HK-2 (cell line): ENCODE data around the gene SWT1.
"Not testable (repeated sequence)": the region's sequence is repeated elsewhere in the genome, so short reads cannot be mapped to it uniquely, and the experiment has no call there.

Experiments used
- DNase-seq: peaks from one replicate; pipeline ENCODE4 v3.0.0-alpha.2; 2018; ENCODE audit not compliant: unreplicated experiment

The SWT1 gene

DNA sequence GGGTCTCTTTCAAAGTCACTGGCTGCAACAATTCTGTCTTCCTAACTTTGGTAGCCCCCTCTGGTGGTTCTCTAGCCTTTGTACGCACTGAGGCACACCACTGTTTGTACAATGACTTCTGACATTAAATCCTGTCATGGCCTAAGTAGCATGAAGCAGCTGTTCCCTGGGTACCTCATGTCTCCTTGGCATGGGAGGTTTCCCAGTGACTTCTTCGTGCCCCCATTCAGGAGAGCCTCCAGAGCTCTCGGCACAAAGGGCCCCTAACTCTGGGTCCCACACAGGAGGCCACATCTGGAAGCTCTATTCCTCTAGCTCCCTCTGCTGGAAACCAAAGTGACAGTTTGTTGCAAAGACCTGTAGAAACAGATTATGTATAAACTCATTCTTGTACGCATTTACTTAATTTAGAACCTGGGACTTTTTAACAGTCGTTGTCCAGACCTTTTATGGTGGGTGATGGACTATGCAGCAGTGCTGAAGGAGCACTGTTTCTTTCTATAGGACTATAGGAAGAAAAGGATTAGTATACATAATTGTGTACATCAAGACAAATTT lies 13.4 kb downstream of the SWT1 start:
- DNase-seq: peak; percentile 54

DNA sequence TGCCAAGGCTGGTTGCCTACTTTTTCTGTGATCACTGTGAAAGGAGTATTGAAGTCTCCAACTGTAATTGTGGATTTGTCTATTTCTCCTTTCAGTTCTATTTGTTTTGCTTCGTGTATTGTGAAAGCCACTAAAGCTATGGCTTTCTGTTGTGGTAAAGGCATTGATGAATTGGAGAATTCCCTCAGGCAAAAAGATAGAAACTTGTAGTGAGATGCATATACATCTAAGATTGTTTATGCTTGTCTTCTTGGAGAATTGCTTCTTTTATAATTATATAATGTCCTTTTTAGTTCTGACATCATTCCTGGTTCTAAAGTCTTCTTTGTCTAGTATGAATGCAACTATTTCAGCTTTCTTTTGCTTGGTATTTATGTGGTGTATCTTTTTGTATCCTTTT lies 36.8 kb downstream of the SWT1 start:
- DNase-seq: no peak

DNA sequence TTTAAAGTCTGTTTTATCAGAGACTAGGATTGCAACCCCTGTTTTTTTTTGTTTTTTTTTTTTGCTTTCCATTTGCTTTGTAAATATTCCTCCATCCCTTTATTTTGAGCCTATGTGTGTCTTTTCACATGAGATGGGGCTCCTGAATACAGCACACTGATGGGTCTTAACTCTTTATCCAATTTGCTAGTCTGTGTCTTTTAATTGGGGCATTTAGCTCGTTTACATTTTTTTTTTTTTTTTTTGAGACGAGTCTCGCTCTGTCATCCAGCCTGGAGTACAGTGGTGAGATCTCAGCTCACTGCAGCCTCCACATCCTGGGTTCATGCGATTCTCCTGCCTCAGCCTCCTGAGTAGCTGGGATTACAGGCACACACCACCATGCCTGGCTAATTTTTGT lies 41.7 kb downstream of the SWT1 start:
- not testable (repeated sequence) for DNase-seq

DNA sequence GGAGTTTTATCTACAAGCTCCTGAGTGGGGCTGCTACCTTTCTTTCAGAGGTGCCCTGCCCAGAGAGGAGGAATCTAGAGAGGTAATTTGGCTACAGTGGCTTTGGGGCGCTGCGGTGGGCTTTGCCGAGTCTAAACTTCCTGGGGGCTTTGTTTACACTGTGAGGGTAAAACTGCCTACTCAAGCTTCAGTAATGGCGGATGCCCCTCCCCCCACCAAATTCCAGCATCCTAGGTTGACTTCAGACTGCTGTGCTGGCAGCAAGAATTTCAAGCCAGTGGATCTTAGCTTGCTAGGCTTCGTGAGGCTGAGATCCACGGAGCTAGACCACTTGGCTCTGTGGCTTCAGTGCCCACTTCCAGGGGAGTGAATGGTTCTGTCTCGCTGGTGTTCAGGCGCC lies 43.9 kb downstream of the SWT1 start:
- DNase-seq: no peak

DNA sequence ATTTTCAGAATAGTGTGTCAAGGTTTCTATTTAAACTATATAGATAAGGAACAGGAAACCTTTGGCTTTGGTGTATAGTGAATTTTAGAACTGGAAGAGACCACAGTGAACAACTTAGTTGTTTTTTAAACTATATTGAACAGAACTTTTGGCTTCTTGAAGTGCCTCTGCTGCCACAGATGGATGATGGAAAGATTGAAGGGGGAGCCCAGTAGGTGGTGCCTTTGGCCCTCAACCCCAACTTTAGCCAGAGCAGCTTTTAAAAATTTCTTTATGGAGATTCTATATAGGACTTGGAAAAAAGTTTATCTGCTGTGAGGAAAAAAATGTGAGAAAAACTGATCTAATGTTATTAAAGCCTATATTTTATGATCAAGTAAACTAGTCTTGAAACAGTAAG lies 50.2 kb downstream of the SWT1 start:
- no peak for DNase-seq

DNA sequence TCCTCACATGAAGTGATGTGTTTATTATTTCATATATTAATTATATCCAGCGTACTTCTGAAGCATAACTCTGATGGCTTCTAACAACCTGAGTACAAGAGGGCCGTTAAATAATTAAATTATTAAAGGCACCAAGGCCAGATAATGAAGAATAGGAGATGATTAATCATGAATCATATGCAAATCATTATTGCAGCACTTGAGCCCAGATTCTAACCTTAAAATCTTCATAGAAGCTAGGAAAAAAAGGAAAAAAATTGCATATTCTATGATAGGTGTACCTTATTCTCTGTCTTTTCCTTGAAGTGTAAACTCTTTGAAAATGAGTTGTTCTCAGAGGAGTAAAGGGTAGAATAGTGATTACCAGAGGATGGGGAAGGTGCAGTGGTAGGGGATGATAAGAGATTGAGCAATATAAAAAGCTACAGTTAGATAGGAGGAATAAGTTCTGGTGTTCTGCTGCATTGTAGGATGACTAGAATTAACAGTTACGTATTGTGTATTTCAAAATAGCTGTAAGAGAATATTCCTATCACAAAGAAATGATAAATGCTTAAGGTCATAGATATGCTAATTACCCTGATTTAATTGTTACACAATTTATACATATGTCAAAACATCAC lies 51.1 kb downstream of the SWT1 start:
- DNase-seq: no peak

DNA sequence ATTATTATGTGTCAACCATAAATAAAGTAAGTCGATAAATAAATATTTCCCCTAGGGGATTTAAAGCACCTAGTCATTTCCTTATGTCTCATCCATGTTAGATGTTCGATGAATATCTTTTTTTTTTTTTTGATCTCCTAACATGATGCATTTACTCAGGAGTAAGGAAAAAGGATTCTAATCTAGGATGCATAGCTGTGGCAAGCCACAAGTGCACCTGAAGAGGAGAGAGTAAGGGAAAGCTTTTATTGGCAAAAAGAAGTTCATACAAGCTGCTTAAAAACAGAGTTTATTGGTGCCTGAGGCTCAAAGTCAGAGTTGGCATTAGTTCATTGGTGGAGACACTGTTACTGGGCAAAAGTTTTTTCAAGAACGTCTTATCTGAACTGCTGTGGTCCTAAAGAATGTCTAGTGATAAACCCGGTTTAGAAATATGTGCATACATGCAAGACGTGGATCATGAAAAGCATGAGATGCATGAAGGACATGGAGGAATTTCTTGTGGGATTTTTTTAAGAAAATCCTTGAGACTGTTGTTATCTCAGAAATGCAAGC lies 51.7 kb downstream of the SWT1 start:
- no peak for DNase-seq

DNA sequence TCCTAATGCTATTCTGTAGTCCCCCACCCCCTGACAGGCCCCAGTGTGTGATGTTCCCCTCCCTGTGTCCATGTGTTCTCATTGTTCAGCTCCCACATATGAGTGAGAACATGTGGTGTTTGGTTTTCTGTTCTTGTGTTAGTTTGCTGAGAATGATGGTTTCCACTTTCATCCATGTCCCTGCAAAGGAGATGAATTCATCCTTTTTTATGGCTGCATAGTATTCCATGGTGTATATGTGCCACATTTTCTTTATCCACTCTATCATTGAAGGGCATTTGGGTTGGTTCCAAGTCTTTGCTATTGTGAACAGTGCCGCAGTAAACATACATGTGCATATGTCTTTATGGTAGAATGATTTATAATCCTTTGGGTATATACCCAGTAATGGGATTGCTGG lies 52.4 kb downstream of the SWT1 start:
- not testable (repeated sequence) for DNase-seq

DNA sequence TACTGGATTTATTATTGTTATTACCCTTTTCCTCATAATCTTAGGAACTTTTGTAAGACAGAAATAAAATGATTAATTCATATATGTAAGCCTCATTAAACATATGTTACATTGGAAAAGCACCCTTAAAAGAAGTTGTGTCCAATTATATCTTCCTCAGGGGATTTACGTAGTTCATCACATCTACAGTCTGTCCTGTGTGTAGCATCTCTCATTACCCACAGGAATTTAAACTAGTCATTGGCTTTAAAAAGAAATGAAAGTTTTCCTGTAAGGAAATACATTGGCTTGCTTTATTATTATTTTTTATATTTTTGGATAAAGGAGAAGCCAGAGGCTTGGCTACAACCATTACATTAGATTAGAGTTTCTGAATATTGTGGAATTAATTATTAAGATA lies 56.1 kb downstream of the SWT1 start:
- no peak for DNase-seq

DNA sequence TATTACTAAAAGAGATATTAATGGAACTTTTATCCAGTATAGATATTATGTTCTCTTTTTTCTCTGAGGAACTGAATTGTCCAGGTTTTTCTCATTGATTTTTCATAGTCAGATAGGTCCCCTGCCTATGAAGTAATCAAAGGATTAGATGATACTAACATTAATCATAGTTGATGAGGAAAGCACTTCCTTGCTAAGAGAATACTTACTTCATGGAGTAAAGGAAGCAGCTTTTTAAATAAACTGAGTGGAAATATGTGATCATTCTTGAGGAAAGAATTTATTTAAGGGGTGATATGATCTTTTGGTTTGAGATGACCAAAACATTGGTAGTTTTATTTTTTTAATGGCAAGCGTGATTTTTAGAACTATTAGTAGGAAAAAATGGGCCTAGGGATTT lies 58.9 kb downstream of the SWT1 start:
- no peak for DNase-seq

DNA sequence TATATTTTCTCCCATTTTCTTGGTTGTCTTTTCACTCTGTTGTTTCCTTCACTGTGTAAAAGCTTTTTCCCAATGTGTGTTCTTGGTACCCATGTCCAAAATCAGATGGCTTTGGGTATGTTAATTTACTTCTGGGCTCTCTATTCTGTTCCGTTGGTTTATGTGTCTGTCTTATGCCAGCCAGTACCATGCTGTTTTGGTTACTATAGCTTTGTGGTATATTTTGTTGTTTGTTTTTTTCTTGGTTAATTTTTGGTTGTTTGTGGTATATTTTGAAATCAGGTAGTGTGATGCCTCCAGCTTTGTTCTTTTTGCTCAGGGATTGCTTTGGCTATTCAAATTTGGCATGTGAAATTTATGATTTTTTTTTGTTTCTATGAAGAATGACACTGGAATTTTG lies 67.2 kb downstream of the SWT1 start:
- DNase-seq: no peak

DNA sequence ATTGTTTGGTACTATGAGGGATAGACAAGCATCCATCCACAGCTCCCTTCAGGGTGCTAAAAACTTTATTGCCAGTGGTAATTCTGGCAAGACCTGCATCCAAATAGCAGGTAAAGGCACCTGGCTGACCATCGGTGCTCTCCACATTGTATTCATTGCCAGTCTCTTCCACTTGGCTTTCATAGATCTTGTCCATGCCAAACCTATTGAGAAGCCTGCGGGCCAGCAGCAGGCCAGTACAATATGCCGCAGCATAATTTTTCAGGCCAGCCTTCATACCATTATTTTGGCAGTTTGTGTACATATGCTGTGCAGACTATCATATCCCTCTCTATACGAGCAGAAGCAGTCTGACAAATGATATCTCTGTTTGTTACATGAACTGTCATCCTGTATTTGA lies 70.2 kb downstream of the SWT1 start:
- DNase-seq: no peak

DNA sequence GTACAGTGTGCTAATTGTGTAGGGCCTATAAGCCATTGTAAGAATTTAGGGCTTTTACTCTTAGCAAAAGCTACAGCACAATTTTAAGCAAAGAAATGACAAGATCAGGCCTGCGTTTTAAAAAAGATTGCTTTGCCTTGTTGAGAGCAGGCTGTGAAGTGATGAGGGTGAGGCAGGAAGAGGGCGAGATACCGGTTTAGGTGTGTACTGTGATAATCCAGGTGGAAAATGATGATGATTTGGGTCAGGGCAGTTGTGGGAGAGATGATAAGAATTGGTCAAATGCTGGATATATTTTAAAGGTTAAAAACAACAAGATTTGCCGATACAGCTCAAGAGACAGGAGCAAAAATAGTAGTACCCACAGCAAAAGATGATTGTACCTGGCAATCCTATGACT lies 72.0 kb downstream of the SWT1 start:
- DNase-seq: no peak

DNA sequence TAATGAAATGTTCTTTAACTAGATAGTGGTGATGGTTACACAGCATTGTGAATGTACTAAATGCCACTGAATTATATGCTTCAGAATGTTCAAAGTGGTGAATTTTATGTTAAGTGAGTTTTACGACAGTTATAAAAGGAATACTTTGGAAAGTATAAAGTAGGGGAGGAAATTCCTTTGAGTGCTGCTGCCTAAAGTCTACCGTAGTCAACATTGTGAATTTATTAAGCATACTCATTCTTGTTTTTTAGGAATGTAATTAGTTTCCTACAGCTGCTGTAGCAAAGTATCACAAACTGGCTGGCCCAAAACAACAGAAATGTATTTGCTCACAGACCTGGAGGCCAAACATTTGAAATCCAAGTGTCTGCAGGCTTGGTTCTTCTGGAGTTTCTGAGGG lies 73.0 kb downstream of the SWT1 start:
- no peak for DNase-seq

DNA sequence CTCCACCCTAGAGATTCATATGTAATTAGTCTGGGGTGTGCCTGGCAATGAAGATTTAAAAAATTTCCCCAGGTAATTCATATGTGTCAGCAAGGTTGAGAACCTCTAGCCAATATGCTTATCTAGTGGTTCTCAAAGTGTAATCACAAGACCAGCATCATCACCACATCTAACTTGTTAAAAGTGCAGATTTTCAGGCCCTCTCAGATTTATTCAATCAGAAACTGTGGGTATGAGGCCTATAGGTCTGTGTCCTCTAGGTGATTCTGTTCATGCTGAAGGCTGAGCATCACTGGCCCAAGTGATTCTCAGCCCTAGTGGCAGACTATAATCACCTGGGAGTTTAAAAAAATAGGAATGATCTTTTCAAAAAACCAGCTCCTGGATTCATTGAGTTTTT lies 75.9 kb downstream of the SWT1 start:
- DNase-seq: no peak

DNA sequence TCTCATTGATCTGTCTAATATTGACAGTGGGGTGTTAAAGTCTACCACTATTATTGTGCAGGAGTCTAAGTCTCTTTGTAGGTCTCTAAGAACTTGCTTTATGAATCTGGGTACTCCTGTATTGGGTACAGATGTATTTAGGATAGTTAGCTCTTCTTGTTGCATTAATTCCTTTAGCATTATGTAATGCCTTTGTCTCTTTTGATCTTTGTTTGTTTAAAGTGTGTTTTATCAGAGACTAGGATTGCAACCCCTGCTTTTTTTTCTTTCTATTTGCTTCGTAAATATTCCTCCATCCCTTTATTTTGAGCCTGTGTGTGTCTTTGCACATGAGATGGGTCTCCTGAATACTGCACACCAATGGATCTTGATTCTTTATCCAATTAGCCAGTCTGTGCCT lies 77.2 kb downstream of the SWT1 start:
- not testable (repeated sequence) for DNase-seq

DNA sequence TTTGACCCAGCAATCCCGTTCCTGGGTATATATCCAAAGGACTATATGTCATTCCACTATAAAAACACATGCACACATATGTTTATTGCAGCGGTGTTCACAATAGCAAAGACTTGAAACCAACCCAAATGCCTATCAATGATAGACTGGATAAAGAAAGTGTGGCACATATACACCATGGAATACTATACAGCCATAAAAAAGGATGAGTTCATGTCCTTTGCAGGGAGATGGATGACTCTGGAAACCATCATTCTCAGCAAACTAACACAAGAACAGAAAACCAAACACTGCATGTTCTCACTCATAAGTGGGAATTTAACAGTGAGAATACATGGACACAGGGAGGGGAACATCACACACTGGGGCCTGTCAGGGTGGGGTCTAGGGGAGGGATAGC lies 80.2 kb downstream of the SWT1 start:
- DNase-seq: not testable (repeated sequence)

DNA sequence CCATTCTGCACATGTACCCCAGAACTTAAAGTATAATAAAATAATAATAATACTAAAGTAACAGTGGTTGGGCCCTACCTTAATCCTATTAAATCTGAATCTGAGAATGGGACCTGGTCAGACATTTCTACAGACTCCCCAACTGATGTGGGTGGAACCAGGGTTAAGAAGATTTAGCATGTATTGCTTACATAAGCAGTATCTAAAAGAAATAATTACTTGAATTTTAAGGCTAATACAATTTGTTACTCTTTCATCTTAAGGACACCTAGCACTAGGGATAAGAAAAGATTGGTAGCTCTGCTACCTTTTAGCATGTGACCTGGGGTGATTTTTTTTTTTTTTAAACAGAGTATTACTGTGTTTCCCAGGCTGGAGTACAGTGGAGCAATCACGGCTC lies 80.7 kb downstream of the SWT1 start:
- no peak for DNase-seq

DNA sequence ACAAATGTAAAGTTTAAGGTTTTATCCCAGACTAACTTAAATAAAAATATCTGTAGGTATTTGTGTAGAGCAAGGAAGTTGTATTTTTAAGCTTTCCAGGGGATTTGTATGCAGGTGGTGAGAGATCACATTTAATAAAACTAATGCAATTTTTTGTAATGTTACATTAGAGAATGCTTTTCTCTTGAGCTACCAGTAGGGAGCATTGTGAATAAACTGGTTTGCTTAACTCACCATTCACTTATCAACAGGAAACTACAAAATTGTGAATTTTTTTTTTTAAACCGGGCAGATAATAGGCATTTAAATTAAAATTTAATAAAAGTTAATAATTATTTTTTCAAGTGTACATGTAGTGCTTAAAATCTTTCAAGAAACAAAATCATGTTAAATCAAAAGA lies 81.5 kb downstream of the SWT1 start:
- DNase-seq: no peak

DNA sequence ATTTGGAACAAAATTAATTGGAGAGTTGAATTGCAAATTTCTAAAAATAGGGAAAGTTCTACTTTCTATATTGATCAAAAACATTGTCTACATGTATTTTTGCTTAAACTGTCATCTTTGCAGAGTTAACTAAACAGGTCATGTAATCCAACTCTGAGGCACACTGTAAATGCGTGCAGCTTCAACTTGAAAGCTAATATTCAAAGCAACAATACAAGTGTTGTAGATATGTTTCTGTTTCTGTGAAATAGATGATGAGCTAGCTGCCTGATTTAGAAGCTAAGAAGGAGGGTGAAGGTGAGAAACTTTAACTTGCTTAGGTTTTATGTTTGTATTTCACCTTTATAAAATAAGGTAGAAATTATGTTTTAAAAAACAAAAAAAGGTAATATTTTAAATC lies 82.9 kb downstream of the SWT1 start:
- no peak for DNase-seq

DNA sequence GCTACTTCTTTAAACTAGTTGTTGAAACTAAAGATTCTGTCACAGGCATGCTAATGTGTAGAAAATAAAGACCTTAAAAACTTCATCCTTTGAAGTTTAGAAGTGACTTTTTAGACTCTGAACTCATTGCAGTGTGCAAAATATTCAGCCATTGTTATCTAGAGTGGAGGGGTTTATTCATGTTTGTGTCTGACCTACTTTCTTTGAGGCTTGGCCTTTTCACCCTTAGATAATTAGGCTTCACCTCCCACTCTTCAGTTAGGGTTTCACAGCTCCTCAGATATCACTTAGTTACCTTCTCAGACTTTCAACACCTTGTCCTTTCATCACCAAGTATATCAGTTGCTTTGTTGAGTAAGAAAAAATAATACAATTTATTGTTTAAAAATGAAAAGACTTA lies 84.2 kb downstream of the SWT1 start:
- DNase-seq: no peak

DNA sequence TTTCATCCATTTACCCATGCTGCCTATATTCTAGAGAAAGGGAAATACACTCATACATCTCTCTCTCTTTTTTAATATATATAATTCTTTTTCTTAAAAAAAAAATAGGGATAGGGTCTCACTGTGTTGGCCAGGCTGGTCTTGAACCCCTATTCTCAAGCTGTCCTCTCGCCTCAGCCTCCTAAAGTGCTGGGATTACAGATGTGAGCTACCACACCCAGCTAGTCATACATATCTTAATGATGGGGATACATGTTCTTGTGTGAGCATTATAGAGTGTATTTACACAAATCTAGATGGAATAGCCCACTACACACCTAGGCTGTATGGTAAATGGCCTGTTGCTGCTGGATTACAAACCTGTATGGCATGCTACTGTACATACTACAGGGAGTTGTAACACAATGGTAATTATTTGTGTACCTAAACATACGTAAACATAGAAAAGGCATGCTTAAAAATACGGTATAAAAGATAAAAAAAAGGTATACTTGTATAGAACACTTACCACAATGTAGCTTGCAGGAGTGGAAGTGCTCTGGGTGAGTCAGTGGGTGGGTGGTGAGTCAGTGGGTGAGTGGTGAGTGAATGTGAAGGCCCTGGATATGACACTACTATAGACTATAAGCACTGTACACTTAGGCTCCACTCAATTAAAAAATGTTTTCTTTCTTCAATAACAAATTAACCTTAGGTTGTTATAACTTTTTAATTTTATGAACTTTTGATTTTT lies 87.2 kb downstream of the SWT1 start:
- peak; percentile 44 for DNase-seq

DNA sequence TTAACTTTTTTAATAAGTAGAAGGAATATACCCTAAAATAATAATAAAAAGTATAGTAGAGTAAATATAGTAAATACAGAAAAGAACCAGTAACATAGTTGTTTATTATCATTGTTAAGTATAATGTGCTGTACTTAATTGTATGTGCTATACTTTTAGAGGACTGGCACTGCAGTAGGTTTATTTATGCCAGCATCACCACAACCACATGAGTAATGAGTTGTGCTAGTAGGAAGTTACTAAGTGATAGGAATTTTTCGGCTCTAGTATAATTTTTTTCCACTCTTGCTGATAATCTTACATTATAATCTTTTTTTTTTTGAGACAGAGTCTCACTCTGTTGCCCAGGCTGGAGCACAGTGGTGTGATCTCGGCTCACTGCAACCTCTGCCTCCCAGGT lies 88.5 kb downstream of the SWT1 start:
- DNase-seq: no peak
